ENCODE data around the gene TF.

Gene TF

DNA sequence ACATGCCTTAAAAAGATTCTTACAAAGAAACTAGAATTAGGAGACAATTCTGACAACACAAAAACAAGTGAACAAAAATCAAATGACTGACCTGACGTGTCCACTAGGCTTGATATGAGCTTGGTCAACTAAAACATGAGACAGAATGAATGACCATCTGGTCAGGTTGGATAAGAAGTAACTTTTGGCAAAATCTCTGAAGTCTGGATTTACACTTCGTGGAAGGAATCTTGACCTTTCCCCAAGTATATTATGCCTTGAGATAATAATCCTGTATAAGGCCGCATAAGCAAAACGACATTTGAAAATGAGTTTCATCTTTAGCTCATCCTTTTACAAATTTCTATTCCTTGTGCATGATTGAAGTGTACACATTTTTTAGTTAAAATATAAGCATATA, 1.1 kb upstream of the TF start:
- no peak overlapping the region for H3K4me3 ChIP-seq (ENCODE audit: insufficient read depth in 1 of 2, low read depth in 1 of 2, low read length in 2 of 2)
- no peak for DNase-seq
- no peaks in the 10 kb centered on the region for H3K36me3 ChIP-seq (ENCODE audit: control insufficient read depth in 1 of 2, insufficient read depth in 2 of 2, low read depth in 1 of 2, low read length in 2 of 2)
- H2BK15ac ChIP-seq (ENCODE audit: low read depth, poor library complexity, severe bottlenecking) = no peak overlapping the region
- no peak overlapping the region for H3K18ac ChIP-seq (ENCODE audit: low read depth in 1 of 2, low read length in 2 of 2)
- no peaks in the 10 kb centered on the region for H3K4me1 ChIP-seq (ENCODE audit: control insufficient read depth, insufficient read depth, low read depth, low read length)
- H2AFZ ChIP-seq (ENCODE audit: low read depth, low read length) = no peak overlapping the region
- no peak overlapping the region for H3K9ac ChIP-seq (ENCODE audit: low read length)
- no peak overlapping the region for H2BK5ac ChIP-seq (ENCODE audit: low read depth, low read length, poor library complexity, severe bottlenecking)
- H3K4me2 ChIP-seq (ENCODE audit: low read length, poor library complexity, severe bottlenecking) = no peak overlapping the region
- no peak overlapping the region for H3K23ac ChIP-seq (ENCODE audit: low read length in 2 of 2)
- H3K79me1 ChIP-seq (replicated peaks; ENCODE audit: low read length, poor library complexity, severe bottlenecking) = no peaks in the 10 kb centered on the region
- no peaks in the 10 kb centered on the region for H3K9me3 ChIP-seq (ENCODE audit: control insufficient read depth, low read length)
- no peak overlapping the region for H3K27ac ChIP-seq (ENCODE audit: low read length, poor library complexity, severe bottlenecking)
- H3K14ac ChIP-seq (ENCODE audit: low read length in 2 of 2) = no peak overlapping the region
- no peak overlapping the region for H2BK12ac ChIP-seq (ENCODE audit: low read length in 2 of 2)
- H2BK120ac ChIP-seq (ENCODE audit: low read depth, low read length) = no peak overlapping the region
- H3K4ac ChIP-seq (ENCODE audit: low read depth in 1 of 2, low read length in 2 of 2) = no peak overlapping the region
- no peak overlapping the region for H2AK5ac ChIP-seq (ENCODE audit: low read length, severe bottlenecking)
- H3K27me3 ChIP-seq (ENCODE audit: control insufficient read depth in 1 of 2, insufficient read depth in 1 of 2, low read length in 2 of 2) = peaks cover 5 to 73% of the 10 kb centered on the region in 2 experiments
- WGBS = 54% methylated on average over 2 of the region's 4 CpGs
- no peak overlapping the region for H4K91ac ChIP-seq (ENCODE audit: low read length)
- no peak overlapping the region for H4K8ac ChIP-seq (ENCODE audit: low read length)

DNA sequence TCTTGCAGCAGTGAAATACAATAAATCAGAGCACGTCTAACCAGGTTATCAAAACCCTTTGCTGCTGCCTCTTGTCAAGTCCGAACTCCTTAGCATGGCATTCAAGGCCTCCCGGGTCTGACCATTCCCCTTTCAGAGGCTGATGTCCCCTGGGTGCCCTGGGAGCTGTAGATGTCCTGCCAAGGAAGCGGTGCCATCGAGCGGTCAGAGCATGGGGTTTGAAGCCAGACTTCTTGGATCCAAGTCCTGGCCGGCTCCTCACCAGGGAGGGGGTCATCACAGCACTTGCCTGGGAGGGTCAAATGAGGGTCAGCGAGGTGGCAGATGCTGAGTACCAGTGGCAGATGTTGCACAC, 496 bp downstream of the TF start:
- H3K18ac ChIP-seq (ENCODE audit: low read depth in 1 of 2, low read length in 2 of 2) = no peak overlapping the region
- no peaks in the 10 kb centered on the region for H3K9me3 ChIP-seq (ENCODE audit: control insufficient read depth, low read length)
- no peaks in the 10 kb centered on the region for H3K79me1 ChIP-seq (replicated peaks; ENCODE audit: low read length, poor library complexity, severe bottlenecking)
- H3K27me3 ChIP-seq (ENCODE audit: control insufficient read depth in 1 of 2, insufficient read depth in 1 of 2, low read length in 2 of 2) = peaks cover 5 to 73% of the 10 kb centered on the region in 2 experiments
- no peak overlapping the region for H3K27ac ChIP-seq (ENCODE audit: low read length, poor library complexity, severe bottlenecking)
- no peak overlapping the region for H3K23ac ChIP-seq (ENCODE audit: low read length in 2 of 2)
- H3K36me3 ChIP-seq (ENCODE audit: control insufficient read depth in 1 of 2, insufficient read depth in 2 of 2, low read depth in 1 of 2, low read length in 2 of 2) = no peaks in the 10 kb centered on the region
- no peak overlapping the region for H2BK5ac ChIP-seq (ENCODE audit: low read depth, low read length, poor library complexity, severe bottlenecking)
- no peak overlapping the region for H3K4me2 ChIP-seq (ENCODE audit: low read length, poor library complexity, severe bottlenecking)
- H2BK12ac ChIP-seq (ENCODE audit: low read length in 2 of 2) = no peak overlapping the region
- H2AK5ac ChIP-seq (ENCODE audit: low read length, severe bottlenecking) = no peak overlapping the region
- no peak overlapping the region for H3K14ac ChIP-seq (ENCODE audit: low read length in 2 of 2)
- no peak overlapping the region for H4K91ac ChIP-seq (ENCODE audit: low read length)
- H3K4me3 ChIP-seq (ENCODE audit: insufficient read depth in 1 of 2, low read depth in 1 of 2, low read length in 2 of 2) = no peak overlapping the region
- H3K9ac ChIP-seq (ENCODE audit: low read length) = no peak overlapping the region
- H4K8ac ChIP-seq (ENCODE audit: low read length) = no peak overlapping the region
- no peaks in the 10 kb centered on the region for H3K4me1 ChIP-seq (ENCODE audit: control insufficient read depth, insufficient read depth, low read depth, low read length)
- H2BK15ac ChIP-seq (ENCODE audit: low read depth, poor library complexity, severe bottlenecking) = no peak overlapping the region
- DNase-seq = no peak
- no peak overlapping the region for H3K4ac ChIP-seq (ENCODE audit: low read depth in 1 of 2, low read length in 2 of 2)
- H2AFZ ChIP-seq (ENCODE audit: low read depth, low read length) = no peak overlapping the region
- 91% methylated on average over 8 of the region's 8 CpGs for WGBS
- H2BK120ac ChIP-seq (ENCODE audit: low read depth, low read length) = no peak overlapping the region

DNA sequence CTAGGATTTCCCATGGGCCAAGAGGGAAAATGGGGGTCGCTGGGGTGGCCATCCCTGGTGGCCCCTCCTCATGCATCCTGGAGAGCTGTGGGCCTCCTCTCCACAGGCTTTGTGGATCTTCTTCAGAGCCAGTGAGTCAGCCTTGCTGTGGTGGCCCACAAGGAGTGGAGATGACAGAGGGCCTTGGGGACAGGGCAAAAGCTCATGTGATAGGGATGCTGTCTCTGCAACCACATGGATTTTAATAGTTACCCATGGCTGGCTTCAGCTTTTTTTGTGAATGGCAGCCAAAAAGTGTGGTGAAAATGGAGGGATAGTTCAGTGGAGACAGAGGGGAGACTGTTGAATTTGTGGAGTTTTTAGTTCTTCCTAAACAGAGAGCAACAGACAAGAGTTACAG, 1.2 kb downstream of the TF start:
- no peak overlapping the region for H2BK15ac ChIP-seq (ENCODE audit: low read depth, poor library complexity, severe bottlenecking)
- H3K14ac ChIP-seq (ENCODE audit: low read length in 2 of 2) = no peak overlapping the region
- H2AK5ac ChIP-seq (ENCODE audit: low read length, severe bottlenecking) = no peak overlapping the region

DNA sequence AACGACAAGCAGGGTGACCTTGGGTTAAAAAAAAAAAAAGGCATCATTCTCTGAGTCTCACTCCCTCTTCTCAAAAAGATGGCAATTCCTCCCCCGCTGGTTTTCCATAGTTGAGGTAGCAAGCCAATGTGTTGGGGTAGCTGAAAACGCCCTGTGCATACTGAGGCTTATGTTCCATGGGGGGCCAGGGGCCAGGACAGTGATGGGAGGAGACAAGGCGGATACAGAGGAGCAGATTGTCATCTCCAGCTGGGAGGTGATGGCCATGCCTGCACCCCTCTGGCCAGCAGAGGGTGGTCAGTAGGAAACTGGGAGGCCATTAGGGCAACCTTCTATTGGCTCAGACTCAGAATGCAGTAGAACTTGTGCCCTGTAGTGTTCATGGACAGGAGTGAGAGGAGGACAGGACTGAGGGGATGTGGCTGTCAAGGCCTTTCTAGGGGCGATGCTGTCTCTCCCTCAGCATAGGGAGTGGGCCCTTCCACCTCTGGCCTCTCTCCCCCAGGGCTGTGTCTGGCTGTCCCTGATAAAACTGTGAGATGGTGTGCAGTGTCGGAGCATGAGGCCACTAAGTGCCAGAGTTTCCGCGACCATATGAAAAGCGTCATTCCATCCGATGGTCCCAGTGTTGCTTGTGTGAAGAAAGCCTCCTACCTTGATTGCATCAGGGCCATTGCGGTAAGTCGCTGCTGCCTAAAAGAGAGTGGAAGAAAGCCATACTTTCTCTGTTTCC, 1.9 kb downstream of the TF start:
- H3K36me3 ChIP-seq (ENCODE audit: control insufficient read depth in 1 of 2, insufficient read depth in 2 of 2, low read depth in 1 of 2, low read length in 2 of 2) = no peaks in the 10 kb centered on the region
- peaks cover 5 to 63% of the 10 kb centered on the region in 2 experiments for H3K27me3 ChIP-seq (ENCODE audit: control insufficient read depth in 1 of 2, insufficient read depth in 1 of 2, low read length in 2 of 2)
- no peak overlapping the region for H2BK120ac ChIP-seq (ENCODE audit: low read depth, low read length)
- no peak for DNase-seq
- no peak overlapping the region for H2BK5ac ChIP-seq (ENCODE audit: low read depth, low read length, poor library complexity, severe bottlenecking)
- H2BK12ac ChIP-seq (ENCODE audit: low read length in 2 of 2) = no peak overlapping the region
- H4K91ac ChIP-seq (ENCODE audit: low read length) = no peak overlapping the region
- 83% methylated on average over 11 of the region's 12 CpGs for WGBS
- H3K14ac ChIP-seq (ENCODE audit: low read length in 2 of 2) = no peak overlapping the region
- H3K79me1 ChIP-seq (replicated peaks; ENCODE audit: low read length, poor library complexity, severe bottlenecking) = no peaks in the 10 kb centered on the region
- H3K27ac ChIP-seq (ENCODE audit: low read length, poor library complexity, severe bottlenecking) = no peak overlapping the region
- no peak overlapping the region for H2BK15ac ChIP-seq (ENCODE audit: low read depth, poor library complexity, severe bottlenecking)
- no peak overlapping the region for H3K4me2 ChIP-seq (ENCODE audit: low read length, poor library complexity, severe bottlenecking)
- H3K9me3 ChIP-seq (ENCODE audit: control insufficient read depth, low read length) = no peaks in the 10 kb centered on the region
- H3K18ac ChIP-seq (ENCODE audit: low read depth in 1 of 2, low read length in 2 of 2) = no peak overlapping the region
- H3K9ac ChIP-seq (ENCODE audit: low read length) = no peak overlapping the region
- H3K4ac ChIP-seq (ENCODE audit: low read depth in 1 of 2, low read length in 2 of 2) = no peak overlapping the region
- no peak overlapping the region for H4K8ac ChIP-seq (ENCODE audit: low read length)
- H3K4me3 ChIP-seq (ENCODE audit: insufficient read depth in 1 of 2, low read depth in 1 of 2, low read length in 2 of 2) = no peak overlapping the region
- H2AK5ac ChIP-seq (ENCODE audit: low read length, severe bottlenecking) = no peak overlapping the region
- no peak overlapping the region for H3K23ac ChIP-seq (ENCODE audit: low read length in 2 of 2)
- H2AFZ ChIP-seq (ENCODE audit: low read depth, low read length) = no peak overlapping the region
- no peaks in the 10 kb centered on the region for H3K4me1 ChIP-seq (ENCODE audit: control insufficient read depth, insufficient read depth, low read depth, low read length)

More for the DNA sequence above, 1.2 kb downstream of the TF start:
- H3K4me3 ChIP-seq (ENCODE audit: insufficient read depth in 1 of 2, low read depth in 1 of 2, low read length in 2 of 2) = no peak overlapping the region
- H3K27me3 ChIP-seq (ENCODE audit: control insufficient read depth in 1 of 2, insufficient read depth in 1 of 2, low read length in 2 of 2) = peaks cover 5 to 70% of the 10 kb centered on the region in 2 experiments
- no peak overlapping the region for H3K27ac ChIP-seq (ENCODE audit: low read length, poor library complexity, severe bottlenecking)
- no peak overlapping the region for H3K4me2 ChIP-seq (ENCODE audit: low read length, poor library complexity, severe bottlenecking)
- H3K9ac ChIP-seq (ENCODE audit: low read length) = no peak overlapping the region
- no peak overlapping the region for H4K8ac ChIP-seq (ENCODE audit: low read length)
- 80% methylated on average over 1 of the region's 1 CpG for WGBS
- H3K4ac ChIP-seq (ENCODE audit: low read depth in 1 of 2, low read length in 2 of 2) = no peak overlapping the region
- no peaks in the 10 kb centered on the region for H3K4me1 ChIP-seq (ENCODE audit: control insufficient read depth, insufficient read depth, low read depth, low read length)
- H3K23ac ChIP-seq (ENCODE audit: low read length in 2 of 2) = no peak overlapping the region
- H2AFZ ChIP-seq (ENCODE audit: low read depth, low read length) = no peak overlapping the region
- H3K9me3 ChIP-seq (ENCODE audit: control insufficient read depth, low read length) = no peaks in the 10 kb centered on the region
- H3K18ac ChIP-seq (ENCODE audit: low read depth in 1 of 2, low read length in 2 of 2) = no peak overlapping the region
- H2BK5ac ChIP-seq (ENCODE audit: low read depth, low read length, poor library complexity, severe bottlenecking) = no peak overlapping the region
- no peaks in the 10 kb centered on the region for H3K79me1 ChIP-seq (replicated peaks; ENCODE audit: low read length, poor library complexity, severe bottlenecking)
- H4K91ac ChIP-seq (ENCODE audit: low read length) = no peak overlapping the region
- H3K36me3 ChIP-seq (ENCODE audit: control insufficient read depth in 1 of 2, insufficient read depth in 2 of 2, low read depth in 1 of 2, low read length in 2 of 2) = no peaks in the 10 kb centered on the region
- no peak for DNase-seq
- no peak overlapping the region for H2BK120ac ChIP-seq (ENCODE audit: low read depth, low read length)
- no peak overlapping the region for H2BK12ac ChIP-seq (ENCODE audit: low read length in 2 of 2)

All from mesenchymal stem cell (in vitro differentiated cells and primary cell).